GM18520 (cell line): ENCODE results near the gene BCCIP.

Experiments used
- ATAC-seq: cut with Tn5 transposase; IDR thresholded peaks from one replicate; pipeline ENCODE4 v1.9.1; 2021; ENCODE audit not compliant: unreplicated experiment

BCCIP gene

GRCh38 chr10:125822878-125823662, at the start of gene BCCIP, which contains the start of gene UROS:
TSS of gene BCCIP (plus strand) at chr10:125823546. CDS start at chr10:125823558, 12 bp downstream.
TSS of gene UROS (minus strand) at chr10:125823258. CDS start at chr10:125816499, 6,759 bp downstream.
- ATAC-seq, result peak; percentile 57

- ATAC-seq, result no peak
Observed at GRCh38 chr10:125773687-125774543, 49.4 kb upstream of the BCCIP start.

- ATAC-seq, result no peak
Observed at GRCh38 chr10:125774581-125775191, 48.7 kb upstream of the BCCIP start.

GRCh38 chr10:125775491-125776106, 47.7 kb upstream of the BCCIP start, which contains the start of gene MMP21:
TSS of gene MMP21 (minus strand) at chr10:125775821. CDS start at chr10:125775821, 0 bp downstream.
- no peak for ATAC-seq

- no peak for ATAC-seq
Observed at GRCh38 chr10:125777806-125778205, 45.5 kb upstream of the BCCIP start.

- no peak for ATAC-seq
Observed at GRCh38 chr10:125778556-125778955, 44.8 kb upstream of the BCCIP start.

- ATAC-seq, result no peak
Observed at GRCh38 chr10:125779403-125780327, 43.7 kb upstream of the BCCIP start.

- ATAC-seq, result no peak
Observed at GRCh38 chr10:125781374-125781773, 42.0 kb upstream of the BCCIP start.

- ATAC-seq, result no peak
Observed at GRCh38 chr10:125782054-125782453, 41.3 kb upstream of the BCCIP start.

- ATAC-seq, result no peak
Observed at GRCh38 chr10:125782616-125783015, 40.7 kb upstream of the BCCIP start.

- no peak for ATAC-seq
Observed at GRCh38 chr10:125783408-125783807, 39.9 kb upstream of the BCCIP start.

GRCh38 chr10:125783957-125784356, 39.4 kb upstream of the BCCIP start:
- ATAC-seq, result peak; percentile 47

- ATAC-seq, result no peak
Observed at GRCh38 chr10:125785791-125786190, 37.6 kb upstream of the BCCIP start.

GRCh38 chr10:125788156-125789034, 35.0 kb upstream of the BCCIP start:
- no peak for ATAC-seq

GRCh38 chr10:125792342-125793300, 30.7 kb upstream of the BCCIP start:
- no peak for ATAC-seq

- ATAC-seq, result no peak
Observed at GRCh38 chr10:125795128-125795527, 28.2 kb upstream of the BCCIP start.

GRCh38 chr10:125795637-125796190, 27.6 kb upstream of the BCCIP start:
- ATAC-seq, result no peak
